GM12801 (cell line): ENCODE measurements around the gene TSPAN12.

ENCODE experiments used
- CTCF ChIP-seq: IDR thresholded peaks from one replicate; pipeline ENCODE4 v1.5.1; 2011; ENCODE audit warnings: control low read depth; ENCODE audit not compliant: insufficient read length; ENCODE audit errors: extremely low read depth

TSPAN12 gene

DNA sequence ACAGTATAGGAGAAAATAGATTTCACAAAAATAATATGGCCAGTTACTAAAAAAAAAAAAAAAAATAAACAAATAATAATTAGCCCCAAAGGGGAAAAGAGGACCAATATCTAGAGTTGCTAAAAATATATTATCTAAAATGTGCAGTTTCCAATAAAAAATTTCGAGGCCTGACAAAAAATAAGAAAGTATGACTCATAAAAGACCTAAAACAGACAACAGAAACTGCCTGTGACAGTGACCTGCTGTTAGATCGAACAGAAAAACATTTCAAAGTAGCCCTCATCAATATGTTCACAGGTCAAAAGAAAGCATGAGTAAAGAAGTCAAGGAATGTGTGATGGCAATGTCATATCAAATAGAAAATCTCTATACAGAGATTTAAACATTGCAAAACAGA is 11.8 kb upstream of the TSPAN12 start:
- no peak for TF ChIP-seq CTCF

DNA sequence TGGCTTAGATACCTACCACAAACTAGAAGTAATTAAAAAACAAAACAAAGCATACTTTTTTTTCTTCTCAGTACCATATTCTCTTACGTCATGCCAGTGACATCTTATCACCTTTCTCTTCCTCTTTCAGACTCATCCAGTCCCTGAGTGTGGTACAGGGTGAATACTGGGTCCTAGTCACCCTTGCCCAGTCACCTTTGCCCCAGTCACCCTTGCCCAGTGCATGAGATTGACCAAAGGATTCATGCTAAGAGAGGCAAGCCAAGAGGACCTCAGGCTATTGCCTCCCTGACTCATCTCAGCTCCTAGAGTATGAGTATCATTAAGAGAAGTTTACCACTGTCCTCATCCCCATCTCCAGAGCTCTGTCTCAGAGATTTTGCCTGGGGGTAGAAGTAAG is 10.0 kb upstream of the TSPAN12 start:
- TF ChIP-seq CTCF: no peak

DNA sequence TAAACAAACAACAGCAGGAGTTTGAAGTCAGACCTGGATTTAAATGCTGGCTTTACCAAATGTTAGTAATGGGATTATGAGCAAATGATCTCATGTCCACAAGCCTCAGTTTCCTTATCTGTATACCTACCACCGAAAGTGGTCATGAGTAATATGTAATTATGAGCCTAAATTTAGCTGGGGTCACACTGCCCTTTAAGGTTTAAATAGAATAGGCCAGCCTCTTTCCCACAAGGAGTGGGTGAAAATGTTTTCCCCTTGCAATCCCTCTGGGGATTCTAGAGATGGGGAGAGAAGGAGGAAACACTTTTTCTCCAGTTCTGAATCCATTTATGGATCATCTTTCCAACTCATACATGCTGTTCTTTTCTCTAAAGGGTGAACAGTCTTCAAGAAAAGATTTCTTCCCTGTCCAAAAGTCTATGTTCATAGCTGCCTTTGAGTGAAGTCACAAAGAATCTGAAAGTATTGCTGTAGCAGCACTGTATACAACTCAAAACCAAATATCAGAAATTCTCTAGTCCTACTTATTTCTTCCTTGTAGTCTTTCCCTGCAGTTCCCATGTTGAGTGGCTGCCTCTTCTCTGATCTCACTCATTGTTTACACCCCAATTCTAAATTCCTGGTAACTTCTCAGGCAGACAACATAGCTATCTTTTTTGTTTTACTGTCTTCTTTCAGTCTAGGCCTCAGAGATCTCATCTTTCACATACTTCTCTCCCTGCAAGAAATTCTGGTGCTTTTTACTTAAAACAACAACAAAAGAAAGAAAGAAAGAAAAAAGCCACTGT is 7.4 kb upstream of the TSPAN12 start:
- no peak for TF ChIP-seq CTCF

DNA sequence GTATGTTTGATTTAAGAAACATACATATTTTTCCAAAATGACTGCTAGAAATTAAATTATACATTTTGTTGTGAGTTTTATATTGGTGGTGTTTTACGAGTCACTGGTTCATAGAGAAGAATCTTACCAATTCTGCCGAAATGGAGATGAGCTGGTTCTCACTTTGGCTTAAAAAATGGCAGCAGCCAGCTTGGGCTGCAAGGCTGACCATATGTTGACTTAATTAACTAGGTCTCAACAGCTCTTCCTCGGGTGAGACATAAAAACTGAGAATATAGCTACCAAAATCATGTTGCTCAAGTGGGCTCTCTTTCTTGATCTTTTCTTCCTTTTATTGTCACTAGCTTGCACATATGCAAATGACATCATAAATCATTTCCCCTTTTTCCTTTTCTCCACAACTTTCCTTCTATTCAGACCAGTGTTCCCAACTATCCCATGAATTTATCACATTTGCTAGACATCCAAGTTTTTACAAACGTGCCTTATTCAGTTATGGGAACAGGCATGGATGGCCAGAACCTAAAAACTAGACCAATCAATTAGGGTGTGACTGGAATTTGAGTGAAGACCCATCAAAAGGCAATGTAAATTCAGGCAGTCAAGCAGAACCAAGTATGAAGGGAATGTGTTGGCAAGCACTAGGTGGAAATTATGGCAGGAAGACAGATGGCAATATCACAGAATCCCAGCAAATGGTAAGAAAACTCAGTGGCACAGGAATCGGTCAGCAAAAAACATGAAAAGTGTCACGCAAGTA is 6.4 kb upstream of the TSPAN12 start:
- TF ChIP-seq CTCF: no peak

DNA sequence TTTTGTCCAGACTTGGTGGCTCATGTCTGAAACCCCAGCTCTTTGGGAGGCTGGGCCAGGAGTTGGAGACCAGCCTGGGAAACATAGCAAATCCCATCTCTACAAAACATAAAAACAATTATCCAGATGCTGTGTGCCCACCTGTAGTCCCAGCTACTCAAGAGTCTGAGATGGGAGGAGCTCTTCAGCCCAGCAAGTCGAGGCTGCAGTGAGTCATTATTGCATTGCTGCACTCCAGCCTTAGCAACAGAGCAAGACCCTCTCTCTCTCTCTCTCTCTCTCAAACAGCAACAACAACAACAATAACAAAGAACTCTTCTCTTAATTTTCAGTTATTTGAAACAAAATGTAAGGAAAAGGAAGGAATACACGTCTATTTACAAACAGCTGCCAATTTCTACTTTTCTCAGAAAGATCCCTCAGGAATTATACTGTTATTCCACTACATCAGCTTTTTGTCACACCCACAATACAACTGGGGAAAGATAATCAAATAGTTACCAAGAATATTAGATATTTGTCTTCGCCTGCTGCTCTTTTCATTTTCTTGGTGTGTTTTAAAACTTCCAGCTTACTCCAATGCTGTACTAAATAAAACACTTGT is 5.1 kb upstream of the TSPAN12 start:
- no peak for TF ChIP-seq CTCF

DNA sequence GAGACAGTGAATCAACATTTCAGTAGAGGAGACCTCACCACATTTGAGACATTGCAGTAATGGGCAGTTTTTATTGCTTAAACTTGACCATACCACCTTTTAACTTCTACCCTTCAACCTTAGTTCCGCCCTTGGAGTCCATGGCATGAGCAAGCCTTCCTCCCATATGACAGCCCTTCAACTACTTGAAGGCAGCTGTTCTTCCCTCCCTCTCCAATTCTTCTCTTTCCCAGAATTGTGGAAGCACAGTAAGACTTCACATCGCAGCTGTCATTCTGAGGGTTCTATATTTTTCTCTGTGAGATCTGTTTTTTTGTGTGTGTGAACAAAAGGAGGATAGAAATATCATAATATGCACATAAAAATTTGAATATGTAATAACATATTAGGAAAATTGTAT is 2.2 kb upstream of the TSPAN12 start:
- TF ChIP-seq CTCF: no peak

GRCh38 chr7:120859459-120859858 is 1.5 kb upstream of the TSPAN12 start:
- TF ChIP-seq CTCF: no peak
